Gastroesophageal sphincter (tissue), 3 donors: ENCODE results near the gene ADORA1.

Experiments used
- EP300 ChIP-seq: sonication (generic); formaldehyde crosslinking; IDR thresholded peaks from one replicate; pipeline ENCODE4 v1.6.1; 2017; ENCODE audit warnings: antibody characterized with exemption, mild to moderate bottlenecking
- POLR2A ChIP-seq, 2 donors: fragments of 450-650 bp; IDR thresholded peaks; one replicate each; pipeline ENCODE4 v1.6.1; 2017; ENCODE audit warnings: antibody characterized with exemption in 2 of 2, mild to moderate bottlenecking in 2 of 2, moderate library complexity in 1 of 2
- POLR2AphosphoS5 ChIP-seq: sonication (generic); formaldehyde crosslinking; IDR thresholded peaks from one replicate; pipeline ENCODE4 v1.6.1; 2017; ENCODE audit warnings: antibody characterized with exemption
- TF ChIP-seq, protein P1 (sequence below), 4 experiments: fragments of 200-600 bp in 2 of 4; fragments of 450-650 bp in 2 of 4; sonication (generic) in 1 of 4; IDR thresholded peaks; one replicate each; pipeline ENCODE4 v1.5.1; 2017 to 2019; ENCODE audit warnings: antibody characterized with exemption in 4 of 4, mild to moderate bottlenecking in 2 of 4, moderate library complexity in 2 of 4

- no peak for TF ChIP-seq POLR2A (IDR thresholded peaks at IDR 0.05)
- no peak for TF ChIP-seq EP300
- TF ChIP-seq, protein P1, sequence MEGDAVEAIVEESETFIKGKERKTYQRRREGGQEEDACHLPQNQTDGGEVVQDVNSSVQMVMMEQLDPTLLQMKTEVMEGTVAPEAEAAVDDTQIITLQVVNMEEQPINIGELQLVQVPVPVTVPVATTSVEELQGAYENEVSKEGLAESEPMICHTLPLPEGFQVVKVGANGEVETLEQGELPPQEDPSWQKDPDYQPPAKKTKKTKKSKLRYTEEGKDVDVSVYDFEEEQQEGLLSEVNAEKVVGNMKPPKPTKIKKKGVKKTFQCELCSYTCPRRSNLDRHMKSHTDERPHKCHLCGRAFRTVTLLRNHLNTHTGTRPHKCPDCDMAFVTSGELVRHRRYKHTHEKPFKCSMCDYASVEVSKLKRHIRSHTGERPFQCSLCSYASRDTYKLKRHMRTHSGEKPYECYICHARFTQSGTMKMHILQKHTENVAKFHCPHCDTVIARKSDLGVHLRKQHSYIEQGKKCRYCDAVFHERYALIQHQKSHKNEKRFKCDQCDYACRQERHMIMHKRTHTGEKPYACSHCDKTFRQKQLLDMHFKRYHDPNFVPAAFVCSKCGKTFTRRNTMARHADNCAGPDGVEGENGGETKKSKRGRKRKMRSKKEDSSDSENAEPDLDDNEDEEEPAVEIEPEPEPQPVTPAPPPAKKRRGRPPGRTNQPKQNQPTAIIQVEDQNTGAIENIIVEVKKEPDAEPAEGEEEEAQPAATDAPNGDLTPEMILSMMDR (IDR thresholded peaks at IDR 0.05) = no peak
- TF ChIP-seq POLR2AphosphoS5 = no peak
Observed at GRCh38 chr1:203158960-203159665, 31.6 kb downstream of the ADORA1 start.
